Loucy (cell line): Measurements from ENCODE around the gene NOX4.

Experiments used
- EZH2phosphoT487 ChIP-seq: fragments of 200-600 bp; IDR thresholded peaks from 2 replicates; pipeline ENCODE4 v1.6.1; 2018; ENCODE audit warnings: antibody characterized with exemption, mild to moderate bottlenecking, moderate library complexity, borderline replicate concordance
- TF ChIP-seq, protein P1 (sequence below): fragments of 200-600 bp; sonication (generic); conservative IDR thresholded peaks from 2 replicates; pipeline ENCODE4 v1.5.1; 2014; ENCODE audit warnings: mild to moderate bottlenecking, antibody characterized with exemption, low read length

DNA sequence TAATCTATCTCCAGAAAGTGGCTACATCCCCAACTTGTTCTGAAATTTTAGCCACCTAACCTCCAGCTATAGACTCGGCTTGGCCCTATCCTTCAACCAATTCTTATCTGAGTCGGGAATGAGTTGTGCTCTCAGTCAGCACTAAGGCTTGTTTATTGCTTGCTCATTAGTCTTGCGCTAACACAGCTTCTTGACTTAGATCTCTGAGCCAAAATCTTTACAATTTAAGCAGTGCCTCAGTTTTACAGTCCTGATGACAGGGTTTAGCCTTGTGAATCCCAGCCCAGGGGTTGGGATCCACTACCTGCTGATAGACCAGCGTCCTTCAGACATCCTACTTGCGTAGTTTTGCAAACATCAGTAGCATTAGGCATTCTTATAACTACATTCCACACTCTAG lies 144.6 kb downstream of the NOX4 start:
- TF ChIP-seq, protein P1, sequence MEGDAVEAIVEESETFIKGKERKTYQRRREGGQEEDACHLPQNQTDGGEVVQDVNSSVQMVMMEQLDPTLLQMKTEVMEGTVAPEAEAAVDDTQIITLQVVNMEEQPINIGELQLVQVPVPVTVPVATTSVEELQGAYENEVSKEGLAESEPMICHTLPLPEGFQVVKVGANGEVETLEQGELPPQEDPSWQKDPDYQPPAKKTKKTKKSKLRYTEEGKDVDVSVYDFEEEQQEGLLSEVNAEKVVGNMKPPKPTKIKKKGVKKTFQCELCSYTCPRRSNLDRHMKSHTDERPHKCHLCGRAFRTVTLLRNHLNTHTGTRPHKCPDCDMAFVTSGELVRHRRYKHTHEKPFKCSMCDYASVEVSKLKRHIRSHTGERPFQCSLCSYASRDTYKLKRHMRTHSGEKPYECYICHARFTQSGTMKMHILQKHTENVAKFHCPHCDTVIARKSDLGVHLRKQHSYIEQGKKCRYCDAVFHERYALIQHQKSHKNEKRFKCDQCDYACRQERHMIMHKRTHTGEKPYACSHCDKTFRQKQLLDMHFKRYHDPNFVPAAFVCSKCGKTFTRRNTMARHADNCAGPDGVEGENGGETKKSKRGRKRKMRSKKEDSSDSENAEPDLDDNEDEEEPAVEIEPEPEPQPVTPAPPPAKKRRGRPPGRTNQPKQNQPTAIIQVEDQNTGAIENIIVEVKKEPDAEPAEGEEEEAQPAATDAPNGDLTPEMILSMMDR, result no peak
- no peak for TF ChIP-seq EZH2phosphoT487
